Fibroblast of mammary gland (primary cell): Measurements from ENCODE around the gene LHX2.

Experiments used
- DNase-seq: peaks from one replicate; pipeline ENCODE4 v3.0.0-alpha.2; 2010; ENCODE audit warnings: low read depth
- H3K4me3 ChIP-seq: 2 replicates; pipeline ENCODE4 v1.5.1; 2011; ENCODE audit warnings: low read depth, mild to moderate bottlenecking, low read length, moderate library complexity; ENCODE audit not compliant: control insufficient read depth
- TF ChIP-seq, protein P1 (sequence below): conservative IDR thresholded peaks from 2 replicates; pipeline ENCODE4 v1.5.1; 2011; ENCODE audit warnings: low read depth, low read length, inconsistent platforms; ENCODE audit not compliant: control insufficient read depth, insufficient read depth

Gene LHX2

DNA sequence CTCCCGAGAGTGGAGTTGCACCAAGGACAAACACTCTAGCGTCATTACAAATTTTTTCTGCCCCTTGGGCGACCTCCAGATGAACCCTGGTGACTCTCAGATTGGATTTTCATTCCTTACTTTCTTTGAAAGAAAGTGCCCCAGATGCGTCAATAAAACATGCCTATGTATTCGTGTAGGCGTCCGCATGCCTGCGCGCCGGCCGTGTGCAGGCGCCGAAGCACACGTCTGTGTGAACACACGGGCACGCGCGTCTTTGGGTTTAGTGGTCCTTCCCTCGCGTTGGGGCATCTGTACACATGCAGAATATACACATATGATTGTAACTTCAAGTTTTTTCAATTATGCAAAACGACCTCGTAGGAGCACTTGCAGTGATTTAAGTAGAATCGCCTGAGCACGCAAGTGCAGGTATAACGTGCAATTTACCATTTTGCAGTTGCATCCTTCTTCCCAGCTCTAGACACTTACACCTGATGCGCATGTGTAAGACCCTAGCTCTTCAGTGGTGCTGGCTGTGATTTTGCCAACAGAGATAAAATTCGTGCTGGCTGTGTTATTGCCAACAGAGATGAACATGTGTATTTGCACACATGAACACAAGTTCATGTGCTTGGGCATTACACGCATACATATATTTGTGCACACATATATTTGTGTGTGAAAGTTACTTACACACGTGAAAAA is 1.9 kb upstream of the LHX2 start:
- TF ChIP-seq, protein P1, sequence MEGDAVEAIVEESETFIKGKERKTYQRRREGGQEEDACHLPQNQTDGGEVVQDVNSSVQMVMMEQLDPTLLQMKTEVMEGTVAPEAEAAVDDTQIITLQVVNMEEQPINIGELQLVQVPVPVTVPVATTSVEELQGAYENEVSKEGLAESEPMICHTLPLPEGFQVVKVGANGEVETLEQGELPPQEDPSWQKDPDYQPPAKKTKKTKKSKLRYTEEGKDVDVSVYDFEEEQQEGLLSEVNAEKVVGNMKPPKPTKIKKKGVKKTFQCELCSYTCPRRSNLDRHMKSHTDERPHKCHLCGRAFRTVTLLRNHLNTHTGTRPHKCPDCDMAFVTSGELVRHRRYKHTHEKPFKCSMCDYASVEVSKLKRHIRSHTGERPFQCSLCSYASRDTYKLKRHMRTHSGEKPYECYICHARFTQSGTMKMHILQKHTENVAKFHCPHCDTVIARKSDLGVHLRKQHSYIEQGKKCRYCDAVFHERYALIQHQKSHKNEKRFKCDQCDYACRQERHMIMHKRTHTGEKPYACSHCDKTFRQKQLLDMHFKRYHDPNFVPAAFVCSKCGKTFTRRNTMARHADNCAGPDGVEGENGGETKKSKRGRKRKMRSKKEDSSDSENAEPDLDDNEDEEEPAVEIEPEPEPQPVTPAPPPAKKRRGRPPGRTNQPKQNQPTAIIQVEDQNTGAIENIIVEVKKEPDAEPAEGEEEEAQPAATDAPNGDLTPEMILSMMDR = no peak
- H3K4me3 ChIP-seq = no peak overlapping the region
- no peak for DNase-seq

DNA sequence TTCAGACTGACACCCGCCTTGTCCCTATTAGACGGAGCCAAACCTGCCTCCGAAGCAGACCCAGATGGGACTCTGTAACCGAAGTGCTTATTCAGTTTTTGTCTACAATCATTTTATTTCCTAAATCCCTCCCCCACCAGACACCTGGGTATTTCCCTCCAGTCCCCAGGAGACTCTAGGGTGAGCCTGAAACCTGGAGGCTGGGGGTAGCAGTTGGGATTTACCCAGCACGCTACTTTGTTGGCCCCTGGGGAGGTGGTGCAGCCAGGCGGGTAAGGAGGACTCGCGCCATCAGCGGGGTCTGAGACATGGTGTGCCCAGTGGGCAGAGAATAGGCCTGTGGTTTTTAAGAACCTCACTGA is 1.3 kb upstream of the LHX2 start:
- H3K4me3 ChIP-seq = no peak overlapping the region
- no peak for DNase-seq
- TF ChIP-seq, protein P1 = no peak

DNA sequence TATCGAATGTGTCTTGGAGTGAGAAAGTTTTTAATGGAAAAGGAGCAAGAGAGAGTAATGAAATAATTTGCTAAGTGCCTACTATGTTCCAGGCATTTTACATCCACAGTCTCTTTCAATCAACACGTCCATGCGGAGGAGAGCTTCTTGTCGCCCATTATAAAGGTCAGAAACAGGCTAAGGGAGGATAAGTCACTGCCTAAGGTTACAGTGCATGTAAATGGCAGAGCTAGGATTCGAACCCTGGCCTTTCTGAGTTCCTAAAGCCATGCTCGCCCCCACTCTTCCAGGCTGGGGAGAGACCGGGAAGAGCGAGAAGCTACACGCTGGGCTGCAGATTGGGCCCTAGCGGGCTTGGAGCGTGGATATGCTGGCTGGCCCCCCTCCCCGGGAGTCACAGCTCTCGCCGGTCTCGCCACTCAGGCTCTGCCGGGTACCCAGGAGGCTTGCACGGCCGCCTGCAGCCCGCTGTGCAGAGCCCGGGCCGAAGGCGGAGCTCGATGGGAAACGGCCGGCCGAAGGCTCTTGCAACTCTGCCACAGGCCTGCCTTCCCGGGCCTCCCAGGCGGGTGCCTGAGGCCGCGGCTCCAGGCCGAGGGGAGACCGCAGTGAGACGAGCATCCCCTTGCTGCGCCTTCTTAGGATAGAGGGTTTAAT is 775 bp upstream of the LHX2 start:
- peak; percentile 20 for DNase-seq
- TF ChIP-seq, protein P1 = no peak
- H3K4me3 ChIP-seq = peak overlapping the region; percentile 16

DNA sequence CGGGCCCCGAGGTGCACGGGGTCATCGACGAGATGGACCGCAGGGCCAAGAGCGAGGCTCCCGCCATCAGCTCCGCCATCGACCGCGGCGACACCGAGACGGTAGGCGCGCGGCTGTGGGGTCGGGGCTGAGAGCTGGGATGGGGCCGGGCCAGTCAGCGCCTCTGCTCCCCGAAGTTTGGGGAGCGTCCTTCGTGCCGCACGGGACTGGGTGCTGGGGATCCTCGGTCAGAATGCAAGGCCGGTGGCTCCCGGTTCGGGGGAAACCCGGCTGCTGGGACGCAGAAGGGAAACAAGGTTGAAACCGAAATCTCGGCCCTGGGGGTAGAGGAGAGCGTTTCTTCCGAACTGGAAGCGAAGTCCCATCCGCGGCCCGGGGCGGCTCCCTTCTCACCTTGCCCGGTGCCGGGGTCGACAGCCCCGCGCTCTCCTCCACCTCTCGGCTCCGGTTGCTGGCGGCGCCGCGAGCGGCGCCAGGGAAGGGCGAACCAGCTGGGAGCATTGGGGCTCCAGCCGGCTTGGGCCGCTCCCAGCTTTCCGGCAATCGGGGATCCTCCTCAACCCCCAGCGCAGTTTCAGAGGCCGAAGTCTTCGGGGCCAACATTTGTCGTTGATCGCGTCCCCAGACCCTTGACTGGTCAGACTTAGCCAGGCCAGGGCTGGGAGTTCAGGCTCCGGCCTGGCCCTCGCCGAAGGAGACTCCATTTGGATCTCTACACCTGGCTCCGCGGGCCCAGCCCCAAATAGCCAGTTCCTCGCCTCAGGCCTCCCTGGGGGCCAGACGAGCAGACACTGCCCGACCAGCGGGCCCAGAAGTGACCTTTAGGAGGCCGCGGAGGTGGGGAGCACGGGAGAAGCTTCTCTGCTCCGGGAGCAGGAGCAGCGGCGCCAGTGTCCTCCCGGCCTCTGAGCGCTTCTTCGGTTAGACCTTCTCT is 1.1 kb downstream of the LHX2 start:
- DNase-seq = no peak
- TF ChIP-seq, protein P1 = no peak
- H3K4me3 ChIP-seq = no peak overlapping the region

DNA sequence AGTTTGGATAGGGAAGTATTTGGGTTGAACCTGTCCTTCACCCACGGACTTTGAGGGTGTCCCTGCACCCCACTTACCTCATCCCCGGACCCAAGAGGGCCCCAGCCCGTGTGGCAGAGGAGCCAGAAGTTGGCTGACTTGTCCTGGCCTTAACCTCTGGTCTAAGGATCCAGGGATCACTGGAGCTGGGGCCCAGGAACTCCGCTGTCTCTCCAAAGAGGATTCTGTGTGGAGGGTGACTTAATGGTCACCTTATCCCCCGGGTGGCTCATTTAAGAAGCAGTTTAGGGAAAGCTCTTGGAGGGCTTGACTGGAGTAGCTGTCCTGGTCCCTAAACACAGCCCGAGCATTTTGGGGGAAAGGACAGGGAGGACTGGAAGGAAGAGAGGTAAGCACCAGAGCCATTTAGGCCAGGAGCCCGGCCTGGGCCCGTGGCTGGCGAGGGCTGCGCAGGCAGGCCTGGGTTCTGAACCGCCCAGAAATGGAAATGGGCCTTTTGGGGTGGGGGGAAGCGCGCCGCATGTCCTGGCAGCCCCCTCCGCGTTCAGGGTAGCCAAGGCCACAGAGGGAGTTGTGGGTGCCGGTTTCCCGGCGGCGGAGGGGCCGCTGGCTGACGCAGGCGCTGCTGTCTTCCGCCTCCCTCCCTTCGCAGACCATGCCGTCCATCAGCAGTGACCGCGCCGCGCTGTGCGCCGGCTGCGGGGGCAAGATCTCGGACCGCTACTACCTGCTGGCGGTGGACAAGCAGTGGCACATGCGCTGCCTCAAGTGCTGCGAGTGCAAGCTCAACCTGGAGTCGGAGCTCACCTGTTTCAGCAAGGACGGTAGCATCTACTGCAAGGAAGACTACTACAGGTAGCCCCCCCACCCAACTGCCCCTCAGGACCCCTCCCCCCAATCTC is 2.0 kb downstream of the LHX2 start:
- H3K4me3 ChIP-seq = no peak overlapping the region
- no peak for DNase-seq
- TF ChIP-seq, protein P1 = no peak
